Hindlimb muscle (tissue), 1 donor: Measurements from ENCODE around the gene SCN1A. TPM values are rescaled to one million over a fixed set of nuclear protein-coding genes. Genes with fewer than 3 reads are reported as not detected.
"Not testable (repeated sequence)": the region's sequence is repeated elsewhere in the genome, so short reads cannot be mapped to it uniquely, and the experiment has no call there.

Experiments used
- DNase-seq: peaks from one replicate; pipeline ENCODE4 v3.0.0-alpha.2; 2013
- polyA plus RNA-seq: library from polyadenylated mRNA; unstranded; fragments of 120-200 nt; gene quantifications from one replicate; pipeline ENCODE4 v1.2.1, GENCODE V29; 2013; ENCODE audit not compliant: insufficient read length

The SCN1A gene
- polyA plus RNA-seq, 1 donor = 0.25 TPM

DNA sequence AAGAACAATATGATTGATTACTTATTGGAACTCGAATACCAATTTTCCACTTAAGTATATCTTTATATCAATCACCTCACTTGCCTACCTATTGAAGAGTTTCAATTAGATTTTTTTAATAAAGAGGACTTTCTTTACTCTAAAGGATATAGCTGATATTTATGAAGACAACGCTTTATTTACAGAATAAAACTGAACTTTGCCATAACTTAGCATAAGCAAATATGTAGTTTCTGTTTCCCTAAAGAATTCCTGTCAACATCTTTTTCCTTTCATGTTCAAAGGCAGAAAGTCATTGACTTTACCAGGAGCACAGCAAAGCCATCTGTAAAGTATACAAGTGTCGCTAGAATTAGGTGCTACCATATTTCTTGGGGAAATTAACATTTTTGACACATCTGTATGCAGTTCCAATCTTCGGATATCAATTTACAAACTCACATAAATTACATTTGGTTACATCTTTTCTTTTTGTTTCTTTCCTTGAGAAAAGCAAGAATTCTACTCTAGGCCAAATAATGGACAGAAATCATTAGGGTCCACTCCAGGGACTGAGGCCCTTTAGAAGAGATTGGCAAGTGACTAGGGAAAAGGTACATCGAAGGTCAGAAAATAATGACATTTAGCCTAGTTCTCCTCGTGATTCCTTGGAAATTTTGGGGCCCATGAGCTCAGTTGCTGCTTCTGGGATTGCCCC is 7.5 kb upstream of the SCN1A start:
- no peak for DNase-seq

GRCh38 chr2:166134252-166135151 is 6.7 kb upstream of the SCN1A start:
- no peak for DNase-seq

DNA sequence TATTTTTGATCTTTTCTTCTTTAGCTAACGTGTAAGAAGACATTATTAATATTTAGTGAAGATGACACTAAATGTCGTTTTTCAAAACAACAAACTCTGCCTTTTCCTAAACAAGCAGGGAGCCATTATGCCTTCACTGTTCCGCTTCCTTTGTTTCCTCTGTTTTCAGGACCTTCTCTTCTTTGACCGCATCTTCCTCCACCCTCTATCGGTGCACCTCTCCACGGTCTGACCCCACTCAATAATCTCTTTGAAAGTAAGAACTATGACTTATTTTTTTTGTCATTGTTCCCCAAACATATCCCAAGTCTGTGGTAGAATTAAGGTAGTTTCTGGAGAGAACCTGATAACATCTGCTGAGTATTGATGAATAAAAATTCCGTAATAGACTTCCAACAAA is 5.8 kb upstream of the SCN1A start:
- no peak for DNase-seq

DNA sequence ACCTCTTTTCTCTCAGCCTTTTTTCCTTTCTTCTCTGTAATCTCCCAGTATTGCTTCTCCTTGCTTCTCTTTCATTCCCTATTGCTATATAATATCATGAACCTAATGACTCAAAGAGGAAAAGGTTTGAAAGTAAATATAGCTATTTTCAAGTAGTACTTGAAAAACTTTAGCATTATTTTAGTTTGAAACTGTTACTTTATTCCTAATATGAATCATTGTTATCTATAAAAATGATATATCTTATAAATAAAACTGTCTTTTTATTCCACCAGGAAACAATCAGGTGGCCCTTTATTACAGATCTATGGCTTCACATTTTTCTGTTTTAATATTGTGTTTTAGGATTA is 311 bp upstream of the SCN1A start:
- no peak for DNase-seq

GRCh38 chr2:166126007-166126639 is 1.7 kb downstream of the SCN1A start:
- no peak for DNase-seq

- no peak for DNase-seq
Observed at GRCh38 chr2:166125557-166125956, 2.3 kb downstream of the SCN1A start.

DNA sequence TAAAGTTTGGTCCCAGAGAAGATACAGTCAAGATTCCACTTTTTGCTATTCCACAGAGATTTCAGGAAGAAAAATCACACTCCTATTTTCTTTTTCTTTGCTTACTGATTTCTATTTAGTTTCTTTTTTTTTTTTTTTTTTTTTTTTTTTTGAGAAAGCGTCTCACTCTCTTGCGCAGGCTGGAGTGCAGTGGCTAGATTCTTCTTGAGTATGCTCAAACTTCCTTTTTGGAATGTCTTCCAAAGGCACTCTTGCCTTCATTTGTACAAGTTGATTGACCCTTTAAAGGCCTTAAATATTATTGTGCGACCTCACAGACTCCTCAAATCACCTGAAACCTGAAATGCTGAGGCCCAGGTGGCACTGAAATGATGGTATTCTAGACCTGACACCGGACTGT is 9.6 kb downstream of the SCN1A start:
- DNase-seq = no peak

GRCh38 chr2:166117491-166117890 is 10.3 kb downstream of the SCN1A start:
- DNase-seq = no peak

GRCh38 chr2:166115589-166115988 is 12.2 kb downstream of the SCN1A start:
- no peak for DNase-seq

DNA sequence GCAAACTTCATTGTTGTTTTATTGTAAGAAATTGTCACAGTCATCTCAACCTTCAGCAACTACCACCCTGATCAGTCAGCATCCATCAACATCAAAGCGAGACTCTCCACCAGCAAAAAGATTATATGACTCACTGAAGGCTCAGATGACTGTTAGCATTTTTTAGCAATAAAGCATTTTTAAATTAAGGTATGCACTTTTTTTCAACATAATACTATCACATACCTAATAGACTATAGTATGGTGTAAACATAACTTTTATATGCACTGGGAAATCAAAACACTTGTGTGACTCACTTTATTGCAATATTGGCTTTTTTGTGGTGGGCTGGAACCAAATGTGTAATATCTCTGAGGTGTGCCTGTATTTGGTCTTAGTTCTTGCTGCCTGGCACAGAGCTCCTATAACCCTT is 15.6 kb downstream of the SCN1A start:
- no peak for DNase-seq

GRCh38 chr2:166106431-166107015 is 21.3 kb downstream of the SCN1A start:
- no peak for DNase-seq

DNA sequence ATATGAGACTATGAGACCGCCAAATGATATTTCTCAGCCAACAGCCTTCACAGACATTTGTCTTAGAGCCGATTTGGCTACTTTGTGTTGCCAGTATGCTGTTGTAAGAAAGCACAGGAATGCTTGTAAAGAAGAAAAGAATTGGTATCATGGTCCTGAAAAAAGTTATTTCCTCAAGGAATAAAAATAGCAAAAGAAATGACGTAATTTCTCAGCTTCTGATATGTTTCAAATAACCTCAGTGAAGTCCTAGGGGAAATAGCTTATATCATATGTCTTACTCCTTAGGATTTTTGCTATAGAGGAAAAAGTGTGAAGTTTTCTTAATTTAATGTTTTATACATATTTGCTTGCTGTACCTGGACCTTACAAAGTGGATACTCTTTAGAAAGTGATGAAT is 23.0 kb downstream of the SCN1A start:
- no peak for DNase-seq

GRCh38 chr2:166104084-166104483 is 23.7 kb downstream of the SCN1A start:
- no peak for DNase-seq

DNA sequence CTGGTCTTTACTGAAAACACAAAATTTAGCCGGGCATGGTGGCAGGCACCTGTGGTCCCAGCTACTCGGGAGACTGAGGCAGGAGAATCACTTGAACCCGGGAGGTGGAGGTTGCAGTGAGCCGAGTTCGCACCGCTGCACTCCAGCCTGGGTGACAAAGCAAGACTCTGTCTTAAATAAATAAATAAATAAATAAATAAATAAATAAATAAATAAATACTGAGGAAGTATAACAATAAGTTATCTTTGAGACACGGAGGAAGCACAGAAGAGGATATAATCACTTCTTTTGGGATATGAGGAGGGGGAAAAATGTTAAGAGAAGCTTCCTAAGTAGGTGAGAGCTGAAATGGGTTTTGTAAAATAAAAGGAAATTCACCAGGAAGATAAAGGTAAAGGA is 24.5 kb downstream of the SCN1A start:
- not testable (repeated sequence) for DNase-seq

DNA sequence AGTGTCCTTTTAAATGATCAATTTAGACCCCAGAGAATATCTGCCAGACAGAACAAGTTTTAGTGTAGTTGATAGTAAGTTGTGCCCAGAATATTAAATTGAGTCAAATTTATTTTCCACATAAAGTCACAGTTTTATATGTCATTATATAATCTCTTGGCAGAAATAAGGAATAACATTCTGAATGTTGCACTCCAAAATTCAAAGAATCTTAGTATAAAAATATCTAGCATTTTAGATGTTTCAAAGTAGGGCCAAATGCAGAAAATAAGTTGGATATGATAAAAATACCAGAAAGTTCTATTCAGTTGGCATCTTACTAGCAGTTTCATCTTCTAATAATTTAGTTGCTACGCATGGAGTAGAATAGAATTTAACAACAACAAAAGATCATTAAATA is 33.5 kb downstream of the SCN1A start:
- DNase-seq = no peak

- DNase-seq = no peak
Observed at GRCh38 chr2:166092889-166093288, 34.9 kb downstream of the SCN1A start.

GRCh38 chr2:166091439-166091838 is 36.4 kb downstream of the SCN1A start:
- no peak for DNase-seq

DNA sequence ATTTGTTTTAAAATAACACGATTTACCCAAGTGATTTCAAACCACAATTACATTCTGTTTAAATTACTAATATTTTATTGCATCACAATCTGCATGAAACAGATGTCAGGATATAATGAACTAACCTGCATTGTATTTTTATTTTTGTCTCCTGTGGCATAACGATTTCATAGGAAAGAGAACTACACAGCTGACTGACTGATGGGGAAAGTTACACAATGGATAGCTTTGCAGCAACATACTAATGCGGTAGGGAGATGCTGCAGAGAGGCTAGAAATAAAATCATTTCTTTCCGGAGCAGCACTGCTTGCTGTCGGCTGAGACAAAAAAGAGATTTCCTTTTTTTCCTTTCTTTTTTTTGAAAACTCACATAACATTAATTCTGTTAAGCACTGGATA is 36.9 kb downstream of the SCN1A start:
- no peak for DNase-seq

GRCh38 chr2:166090346-166090745 is 37.5 kb downstream of the SCN1A start:
- DNase-seq = no peak

DNA sequence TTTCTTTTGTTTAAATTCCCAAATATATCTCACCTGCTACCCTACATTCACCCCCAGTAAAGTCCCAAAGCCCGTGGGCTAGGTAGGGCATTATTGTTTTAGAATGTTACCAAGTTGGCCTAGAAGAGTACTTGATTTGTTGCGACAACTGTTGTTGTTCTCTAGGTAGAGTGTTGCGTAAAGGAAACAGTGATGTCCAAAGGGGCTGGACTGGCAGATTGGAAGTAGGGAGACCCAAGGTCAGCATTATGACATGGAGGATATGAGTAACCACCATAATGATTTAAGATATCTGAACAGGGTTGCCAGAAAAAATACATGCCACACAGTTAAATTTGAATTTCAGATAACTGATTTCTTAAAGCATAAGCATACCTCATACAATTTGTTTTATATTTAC is 39.2 kb downstream of the SCN1A start:
- DNase-seq = no peak

DNA sequence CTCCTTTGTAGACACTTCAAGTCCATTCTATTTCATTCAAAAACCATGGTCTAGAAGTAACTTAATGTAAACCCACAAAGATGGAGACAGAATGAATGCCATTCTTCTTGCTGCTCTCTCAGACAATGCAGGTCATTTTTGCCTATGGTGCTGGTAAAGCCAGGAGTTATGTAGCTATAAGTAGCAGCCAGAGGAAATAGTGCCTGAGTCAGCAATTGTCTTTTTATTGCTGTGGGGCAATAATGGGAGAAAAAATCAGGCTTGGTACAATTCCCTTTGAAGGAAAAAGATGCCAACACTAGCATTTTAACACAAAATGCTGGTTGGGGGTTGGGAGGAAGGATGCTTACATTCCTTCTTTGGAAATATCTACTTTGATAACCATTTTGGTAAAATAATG is 43.5 kb downstream of the SCN1A start:
- no peak for DNase-seq

- no peak for DNase-seq
Observed at GRCh38 chr2:166082736-166083135, 45.1 kb downstream of the SCN1A start.

- no peak for DNase-seq
Observed at GRCh38 chr2:166081852-166082251, 46.0 kb downstream of the SCN1A start.
